OCI-LY3 (cell line): Measurements from ENCODE around the gene SNX30.

Source experiments
- H2AFZ ChIP-seq: fragments of 200-600, 300-600 bp; shearing (Covaris generic); 2 replicates; pipeline ENCODE4 v1.6.0; 2014; ENCODE audit warnings: antibody characterized with exemption, low read depth, low read length
- H3K27ac ChIP-seq: fragments of 200-600, 300-600 bp; sonication (generic); 2 replicates; pipeline ENCODE4 v1.5.1; 2014; ENCODE audit warnings: mild to moderate bottlenecking, low read length, moderate library complexity, mixed read lengths
- H3K27me3 ChIP-seq: fragments of 200-600, 300-600 bp; sonication (generic); 2 replicates; pipeline ENCODE4 v1.6.1; 2014; ENCODE audit warnings: low read depth, low read length, mixed read lengths
- H3K36me3 ChIP-seq: fragments of 200-600, 300-600 bp; sonication (generic); replicated peaks from 2 replicates; pipeline ENCODE3; 2014; ENCODE audit warnings: low read depth, low read length, mixed read lengths
- H3K4me1 ChIP-seq: fragments of 300-600, 200-600 bp; sonication (generic); 2 replicates; pipeline ENCODE4 v1.6.1; 2014; ENCODE audit warnings: low read length, mixed read lengths
- H3K4me2 ChIP-seq: fragments of 200-600, 300-600 bp; sonication (generic); 2 replicates; pipeline ENCODE4 v1.6.1; 2014; ENCODE audit warnings: low read length, mixed read lengths
- H3K4me3 ChIP-seq: fragments of 300-600, 200-600 bp; sonication (generic); 2 replicates; pipeline ENCODE4 v1.5.1; 2014; ENCODE audit warnings: antibody characterized with exemption, mild to moderate bottlenecking, low read length, moderate library complexity
- H3K79me2 ChIP-seq: fragments of 300-600, 200-600 bp; shearing (Covaris generic); 2 replicates; pipeline ENCODE4 v1.6.1; 2014; ENCODE audit warnings: mild to moderate bottlenecking, low read length, mixed read lengths
- H3K9ac ChIP-seq: fragments of 300-600, 200-600 bp; shearing (Covaris generic); 2 replicates; pipeline ENCODE4 v1.6.0; 2014; ENCODE audit warnings: mild to moderate bottlenecking, low read length, moderate library complexity
- H3K9me3 ChIP-seq: fragments of 200-600, 300-600 bp; shearing (Covaris generic); 2 replicates; pipeline ENCODE4 v1.6.1; 2014; ENCODE audit warnings: low read length, mixed read lengths; ENCODE audit not compliant: insufficient read depth
- H4K20me1 ChIP-seq: fragments of 200-600, 300-600 bp; sonication (generic); 2 replicates; pipeline ENCODE4 v1.6.1; 2016; ENCODE audit warnings: low read length, mixed read lengths; ENCODE audit not compliant: insufficient read depth
- EZH2phosphoT487 ChIP-seq: fragments of 200-600 bp; shearing (Covaris generic); IDR thresholded peaks from 2 replicates; pipeline ENCODE4 v1.6.1; 2018; ENCODE audit warnings: antibody characterized with exemption, mixed run types, low read depth
- TF ChIP-seq, protein P1 (sequence below): fragments of 200-600, 300-600 bp; sonication (generic); IDR thresholded peaks from 2 replicates; pipeline ENCODE4 v1.5.1; 2014; ENCODE audit warnings: antibody characterized with exemption, low read length, low read depth

The SNX30 gene

GRCh38 chr9:112815868-112816267, 65.3 kb downstream of the SNX30 start:
- peaks cover 5% of the 10 kb centered on the region for H3K36me3 ChIP-seq
- no peaks in the 10 kb centered on the region for H3K9me3 ChIP-seq
- H3K4me1 ChIP-seq = peaks cover 13% of the 10 kb centered on the region
- no peaks in the 10 kb centered on the region for H3K79me2 ChIP-seq
- no peak overlapping the region for H2AFZ ChIP-seq
- no peak overlapping the region for H3K4me3 ChIP-seq
- H3K9ac ChIP-seq = no peak overlapping the region
- TF ChIP-seq, protein P1, sequence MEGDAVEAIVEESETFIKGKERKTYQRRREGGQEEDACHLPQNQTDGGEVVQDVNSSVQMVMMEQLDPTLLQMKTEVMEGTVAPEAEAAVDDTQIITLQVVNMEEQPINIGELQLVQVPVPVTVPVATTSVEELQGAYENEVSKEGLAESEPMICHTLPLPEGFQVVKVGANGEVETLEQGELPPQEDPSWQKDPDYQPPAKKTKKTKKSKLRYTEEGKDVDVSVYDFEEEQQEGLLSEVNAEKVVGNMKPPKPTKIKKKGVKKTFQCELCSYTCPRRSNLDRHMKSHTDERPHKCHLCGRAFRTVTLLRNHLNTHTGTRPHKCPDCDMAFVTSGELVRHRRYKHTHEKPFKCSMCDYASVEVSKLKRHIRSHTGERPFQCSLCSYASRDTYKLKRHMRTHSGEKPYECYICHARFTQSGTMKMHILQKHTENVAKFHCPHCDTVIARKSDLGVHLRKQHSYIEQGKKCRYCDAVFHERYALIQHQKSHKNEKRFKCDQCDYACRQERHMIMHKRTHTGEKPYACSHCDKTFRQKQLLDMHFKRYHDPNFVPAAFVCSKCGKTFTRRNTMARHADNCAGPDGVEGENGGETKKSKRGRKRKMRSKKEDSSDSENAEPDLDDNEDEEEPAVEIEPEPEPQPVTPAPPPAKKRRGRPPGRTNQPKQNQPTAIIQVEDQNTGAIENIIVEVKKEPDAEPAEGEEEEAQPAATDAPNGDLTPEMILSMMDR = no peak
- no peak for TF ChIP-seq EZH2phosphoT487
- H3K27me3 ChIP-seq = peaks cover 30% of the 10 kb centered on the region
- no peak overlapping the region for H3K27ac ChIP-seq
- H4K20me1 ChIP-seq = peaks cover 14% of the 10 kb centered on the region
- no peak overlapping the region for H3K4me2 ChIP-seq

DNA sequence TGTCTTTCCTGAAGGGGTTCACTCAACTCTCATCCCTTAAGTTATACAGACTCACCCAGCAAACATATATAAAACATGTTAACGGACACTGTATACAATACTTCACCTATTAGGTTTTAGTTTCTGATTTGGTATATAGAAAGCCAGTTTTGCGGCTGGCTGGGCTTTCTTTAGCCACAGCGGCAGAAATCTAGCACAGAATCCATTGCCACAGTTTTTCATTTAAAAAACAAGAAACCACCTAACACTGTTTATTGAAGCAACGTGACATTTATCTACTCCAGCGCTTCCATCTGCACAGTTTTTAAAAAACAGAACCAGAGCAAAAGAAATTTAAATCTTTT, 67.3 kb downstream of the SNX30 start:
- TF ChIP-seq EZH2phosphoT487 = no peak
- TF ChIP-seq, protein P1 = no peak
- H3K4me2 ChIP-seq = peak overlapping the region; percentile 54
- H3K36me3 ChIP-seq = peaks cover 5% of the 10 kb centered on the region
- peaks cover 13% of the 10 kb centered on the region for H3K4me1 ChIP-seq
- H3K9ac ChIP-seq = no peak overlapping the region
- no peaks in the 10 kb centered on the region for H3K79me2 ChIP-seq
- H3K27me3 ChIP-seq = peaks cover 25% of the 10 kb centered on the region
- H2AFZ ChIP-seq = no peak overlapping the region
- H4K20me1 ChIP-seq = peaks cover 7% of the 10 kb centered on the region
- no peaks in the 10 kb centered on the region for H3K9me3 ChIP-seq
- H3K4me3 ChIP-seq = peak overlapping the region; percentile 16; the same call in 1 of the 2 replicates
- no peak overlapping the region for H3K27ac ChIP-seq

DNA sequence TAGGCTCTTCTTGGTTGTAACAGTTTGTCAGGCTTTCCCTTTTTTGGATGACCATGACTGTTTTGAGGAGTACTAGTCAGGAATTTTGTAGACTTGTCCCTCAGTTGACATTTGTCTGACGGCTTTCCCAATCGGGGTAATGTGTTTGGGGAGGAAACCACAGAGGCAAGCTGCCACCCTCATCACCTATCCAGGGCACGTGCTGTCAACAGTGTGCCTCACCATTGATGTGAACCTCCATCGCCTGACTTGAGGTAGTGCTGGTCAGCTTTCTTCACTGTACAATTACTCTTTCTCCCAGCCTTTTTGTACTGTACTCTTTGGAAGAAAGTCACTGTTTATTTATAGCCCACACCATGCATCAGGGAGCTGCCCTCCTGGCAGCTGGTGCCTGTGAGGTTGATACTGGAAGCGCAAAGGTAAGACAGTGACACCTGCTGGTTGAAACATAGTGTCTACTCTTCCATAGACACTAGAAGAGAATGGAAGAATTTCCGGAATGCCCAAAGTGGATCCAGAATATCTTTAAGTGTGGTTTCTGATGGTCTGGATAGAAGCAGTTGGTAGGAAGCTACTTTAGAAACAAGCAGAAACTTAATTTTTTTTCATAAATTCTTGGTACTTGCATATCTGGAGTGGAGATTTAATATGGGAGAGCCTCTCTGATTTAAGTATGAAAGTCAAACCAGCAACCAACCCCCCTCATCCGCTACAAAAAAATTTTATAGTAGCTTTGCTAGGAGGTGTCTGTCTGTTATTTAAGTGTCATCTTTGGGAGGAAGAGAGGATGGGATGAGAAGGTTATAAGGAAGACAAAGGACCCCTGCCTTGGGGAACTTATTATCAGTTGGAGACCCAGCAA, 69.3 kb downstream of the SNX30 start:
- H3K4me1 ChIP-seq = peaks cover 13% of the 10 kb centered on the region
- TF ChIP-seq EZH2phosphoT487 = no peak
- TF ChIP-seq, protein P1 = peak; percentile 90
- H3K27ac ChIP-seq = no peak overlapping the region
- H4K20me1 ChIP-seq = peaks cover 7% of the 10 kb centered on the region
- H3K79me2 ChIP-seq = no peaks in the 10 kb centered on the region
- H3K36me3 ChIP-seq = peaks cover 5% of the 10 kb centered on the region
- no peak overlapping the region for H2AFZ ChIP-seq
- H3K9me3 ChIP-seq = no peaks in the 10 kb centered on the region
- no peak overlapping the region for H3K4me3 ChIP-seq
- H3K27me3 ChIP-seq = peaks cover 25% of the 10 kb centered on the region
- no peak overlapping the region for H3K9ac ChIP-seq
- H3K4me2 ChIP-seq = no peak overlapping the region

DNA sequence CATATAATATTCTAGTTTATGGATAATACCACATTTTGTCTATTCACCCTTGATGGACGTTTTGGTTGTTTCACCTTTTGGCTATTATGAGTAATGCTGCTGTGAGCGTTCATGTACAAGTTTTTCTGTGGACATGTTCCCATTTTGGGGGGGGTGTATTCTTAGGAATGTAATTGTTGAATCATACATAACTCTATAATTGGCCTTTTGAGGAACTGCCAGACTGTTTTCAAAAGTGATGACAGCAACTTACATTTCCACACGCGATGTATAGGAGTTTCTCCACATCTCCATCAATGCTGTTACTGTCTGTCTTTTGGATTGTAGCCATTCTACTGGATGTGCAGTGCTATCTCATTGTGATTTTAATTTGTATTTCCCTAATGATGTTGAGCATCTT, 70.3 kb downstream of the SNX30 start:
- TF ChIP-seq, protein P1 = no peak
- TF ChIP-seq EZH2phosphoT487 = no peak
- peaks cover 5% of the 10 kb centered on the region for H3K36me3 ChIP-seq
- H2AFZ ChIP-seq = no peak overlapping the region
- H3K4me3 ChIP-seq = no peak overlapping the region
- no peaks in the 10 kb centered on the region for H3K79me2 ChIP-seq
- no peak overlapping the region for H3K9ac ChIP-seq
- H3K27me3 ChIP-seq = peaks cover 25% of the 10 kb centered on the region
- H3K27ac ChIP-seq = no peak overlapping the region
- H3K4me1 ChIP-seq = peaks cover 13% of the 10 kb centered on the region
- peaks cover 7% of the 10 kb centered on the region for H4K20me1 ChIP-seq
- no peaks in the 10 kb centered on the region for H3K9me3 ChIP-seq
- no peak overlapping the region for H3K4me2 ChIP-seq
